Central memory CD8-positive, alpha-beta T cell (primary cell): ENCODE results near the gene BLVRB.
"Not testable (repeated sequence)": the region's sequence is repeated elsewhere in the genome, so short reads cannot be mapped to it uniquely, and the experiment has no call there.

Source experiments
- ATAC-seq: fragments of 150-1000 bp; cut with Tn5 transposase; replicated peaks from 2 replicates; pipeline ENCODE4 v1.10.0; 2022; ENCODE audit warnings: mild to moderate bottlenecking, moderate FRiP score, moderate number of reproducible peaks; ENCODE audit not compliant: poor library complexity, severe bottlenecking; ENCODE audit errors: extremely low read depth
- DNase-seq, 2 donors: peaks; one replicate each; pipeline ENCODE4 v3.0.0; 2021; ENCODE audit warnings: low spot score in 2 of 2
- H3K27ac Mint-ChIP-seq: one replicate; pipeline ENCODE4 v1.8.0; 2022; ENCODE audit warnings: low read depth, mild to moderate bottlenecking, moderate library complexity, mixed read lengths
- H3K27me3 Mint-ChIP-seq: one replicate; pipeline ENCODE4 v1.8.0; 2022; ENCODE audit warnings: mixed read lengths
- H3K36me3 Mint-ChIP-seq: one replicate; pipeline ENCODE4 v1.8.0; 2022; ENCODE audit warnings: mild to moderate bottlenecking, moderate library complexity, mixed read lengths; ENCODE audit not compliant: insufficient read depth
- H3K4me1 Mint-ChIP-seq: one replicate; pipeline ENCODE4 v1.8.0; 2022; ENCODE audit warnings: mixed read lengths
- H3K4me3 Mint-ChIP-seq: one replicate; pipeline ENCODE4 v1.8.0; 2022; ENCODE audit warnings: mild to moderate bottlenecking, moderate library complexity, mixed read lengths
- H3K9me3 Mint-ChIP-seq: one replicate; pipeline ENCODE4 v1.8.0; 2022; ENCODE audit warnings: mixed read lengths

BLVRB gene

DNA sequence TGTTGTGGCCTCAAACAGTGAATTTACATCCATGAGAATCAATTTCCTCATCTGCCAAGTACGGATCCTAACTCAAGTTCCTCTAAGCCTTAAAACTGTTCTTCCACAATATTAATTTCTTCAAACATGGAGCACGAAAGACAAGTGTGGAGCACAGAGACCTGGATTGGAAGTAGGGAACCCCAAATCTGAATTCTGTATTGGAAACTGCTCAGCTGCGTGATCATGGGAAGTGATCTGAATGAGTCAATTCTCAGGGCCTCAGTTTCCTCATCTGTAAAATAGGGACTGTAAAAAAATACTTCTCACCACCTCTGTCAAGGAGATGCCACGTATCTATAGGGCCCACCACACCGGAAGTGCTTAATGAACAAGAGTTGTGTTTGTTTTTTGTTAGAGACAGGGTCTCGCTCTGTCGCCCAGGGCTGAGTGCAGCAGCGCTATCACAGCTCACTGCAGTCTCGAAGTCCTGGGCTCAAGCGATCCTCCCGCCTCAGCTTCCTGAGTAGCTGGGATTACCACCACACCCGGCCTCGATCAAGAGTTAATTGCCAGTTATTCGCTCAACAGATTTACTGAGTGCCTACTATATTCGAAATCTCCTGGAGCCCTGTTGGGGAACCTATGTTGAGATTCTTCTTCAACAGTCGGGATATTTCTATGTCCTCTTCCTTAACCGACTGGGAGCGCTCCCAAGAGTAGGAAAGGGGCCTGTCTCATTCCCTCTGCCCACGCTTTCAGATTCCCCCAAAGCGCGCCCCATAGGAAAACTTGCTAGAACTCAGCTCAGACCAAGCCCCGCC, 23.0 kb downstream of the BLVRB start:
- Mint-ChIP-seq H3K36me3 (peaks cover 27% of the 10 kb centered on the region), H3K9me3 (no peaks in the 10 kb centered on the region), H3K27me3 (no peaks in the 10 kb centered on the region), H3K4me1 (peaks cover 33% of the 10 kb centered on the region), H3K4me3 (peak overlapping the region; percentile 99), H3K27ac (peak overlapping the region; percentile 98)
- no peak for DNase-seq
- no peak for ATAC-seq

DNA sequence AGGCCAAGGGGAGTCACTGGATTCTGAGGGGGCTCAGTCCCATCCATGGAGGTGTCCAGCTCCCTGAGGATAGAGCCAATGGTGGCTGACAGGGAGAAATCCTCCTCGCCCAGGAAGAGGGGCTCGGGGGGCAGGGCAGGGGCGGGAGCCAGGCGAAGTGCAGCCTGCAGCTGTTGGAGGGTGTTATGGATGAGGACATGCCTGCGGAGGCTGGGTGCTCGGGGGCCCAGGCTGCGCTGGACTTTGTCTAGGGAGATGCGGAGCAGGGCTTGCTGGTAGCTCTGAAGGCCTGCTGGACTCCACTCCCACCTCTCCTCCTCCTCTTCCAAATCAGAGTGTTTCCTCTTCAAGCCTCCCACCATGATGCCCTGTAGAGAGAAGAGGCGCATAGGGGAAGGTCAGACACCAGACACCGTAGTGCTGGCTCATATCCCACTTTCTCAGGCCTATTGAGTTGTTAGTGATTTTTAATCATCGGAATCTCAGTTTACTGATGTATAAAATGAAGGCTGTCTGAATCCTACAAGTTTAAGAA, 23.8 kb downstream of the BLVRB start:
- H3K27me3 Mint-ChIP-seq = no peaks in the 10 kb centered on the region
- no peaks in the 10 kb centered on the region for H3K9me3 Mint-ChIP-seq
- ATAC-seq = no peak
- H3K4me1 Mint-ChIP-seq = peaks cover 33% of the 10 kb centered on the region
- H3K27ac Mint-ChIP-seq = no peak overlapping the region
- H3K4me3 Mint-ChIP-seq = peak overlapping the region; percentile 99
- no peak for DNase-seq
- H3K36me3 Mint-ChIP-seq = peaks cover 27% of the 10 kb centered on the region

DNA sequence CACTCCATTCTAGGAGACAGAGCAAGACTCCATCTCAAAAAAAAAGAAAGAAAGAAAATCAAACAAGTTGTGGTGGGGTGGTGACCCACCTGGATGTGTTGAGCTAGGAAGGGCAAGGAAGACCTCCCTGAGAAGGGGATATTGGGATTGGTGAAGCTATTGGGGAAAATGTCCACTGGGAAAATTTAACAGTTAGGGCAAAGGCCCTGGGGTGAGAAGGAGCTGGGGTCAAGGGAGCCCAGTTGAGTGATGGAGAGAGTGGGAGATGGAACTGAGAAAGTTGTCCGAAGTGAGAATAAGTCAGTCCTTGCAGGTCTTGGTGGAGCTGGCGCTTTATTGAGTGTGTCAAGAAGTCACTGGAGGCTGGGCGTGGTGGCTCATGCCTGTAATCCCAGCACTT, 27.3 kb downstream of the BLVRB start:
- peaks cover 15% of the 10 kb centered on the region for H3K36me3 Mint-ChIP-seq
- peaks cover 23% of the 10 kb centered on the region for H3K4me1 Mint-ChIP-seq
- no peak for ATAC-seq
- H3K27ac Mint-ChIP-seq = no peak overlapping the region
- H3K4me3 Mint-ChIP-seq = no peak overlapping the region
- H3K9me3 Mint-ChIP-seq = no peaks in the 10 kb centered on the region
- no peak for DNase-seq
- H3K27me3 Mint-ChIP-seq = peaks cover 5% of the 10 kb centered on the region

DNA sequence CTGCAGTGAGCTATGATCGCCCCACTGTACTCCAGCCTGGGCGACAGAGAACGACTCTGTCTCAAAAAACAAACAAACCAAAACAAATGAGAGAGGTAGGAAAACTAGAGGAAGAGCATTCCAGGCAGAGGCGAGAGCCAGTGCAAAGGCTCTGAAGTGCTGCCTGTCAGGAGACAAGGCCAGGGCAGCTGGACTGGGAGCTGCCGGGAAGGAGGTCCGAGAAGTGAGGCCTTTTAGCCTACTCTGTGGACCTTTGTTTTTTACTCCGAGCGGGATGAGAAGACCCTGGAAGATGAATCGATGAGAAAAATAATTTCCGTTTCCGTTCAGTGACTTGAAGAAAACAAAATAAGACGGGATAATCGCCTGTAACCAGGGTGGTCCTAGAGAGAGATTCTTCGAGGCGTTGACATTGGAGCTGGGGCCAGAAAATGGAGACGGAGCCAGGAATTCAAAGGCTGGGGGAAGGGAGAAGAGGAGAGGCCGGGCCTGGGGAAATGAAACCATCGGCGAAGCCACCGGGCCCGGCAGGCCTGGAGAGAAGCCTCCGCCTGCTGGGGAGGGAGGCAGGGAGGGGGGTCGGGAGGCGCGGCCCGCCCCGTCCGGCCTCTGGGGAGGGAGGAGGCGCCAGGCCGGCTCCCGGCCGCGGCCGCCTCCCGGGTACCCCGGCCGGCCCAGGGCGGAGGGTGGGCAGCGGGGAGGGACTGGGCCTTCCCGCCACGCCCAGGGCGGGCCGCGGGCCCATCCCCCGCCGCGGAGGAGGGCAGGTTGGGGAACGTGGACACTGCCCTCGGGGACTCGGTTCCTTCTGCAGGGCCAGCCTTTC, 31.9 kb downstream of the BLVRB start:
- Mint-ChIP-seq H3K36me3 (peaks cover 4% of the 10 kb centered on the region), H3K4me1 (peaks cover 14% of the 10 kb centered on the region), H3K9me3 (no peaks in the 10 kb centered on the region), H3K4me3 (peak overlapping the region; percentile 91), H3K27me3 (peaks cover 9% of the 10 kb centered on the region), H3K27ac (peak overlapping the region; percentile 96)
- peak in 1 of 2 donors; percentile 14 for DNase-seq
- ATAC-seq = peak; percentile 73

DNA sequence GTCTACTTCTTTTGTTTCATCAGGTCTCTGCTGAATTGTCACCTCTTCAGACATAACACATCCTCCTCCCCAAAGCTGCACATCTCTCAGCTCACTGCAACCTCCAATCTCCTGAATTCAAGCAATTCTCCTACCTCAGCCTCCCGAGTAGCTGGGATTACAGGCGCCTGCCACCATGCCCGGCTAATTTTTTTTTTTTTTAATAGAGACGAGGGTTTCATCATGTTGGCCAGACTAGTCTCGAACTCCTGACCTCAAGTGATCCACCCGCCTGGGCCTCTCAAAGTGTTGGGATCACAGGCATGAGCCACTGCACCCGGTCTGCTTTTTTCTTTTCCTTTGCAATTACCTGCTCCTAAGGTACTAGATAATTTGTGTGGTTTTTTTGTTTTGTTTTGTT, 32.8 kb downstream of the BLVRB start:
- peak overlapping the region; percentile 96 for H3K27ac Mint-ChIP-seq
- not testable (repeated sequence) for ATAC-seq, H3K36me3 Mint-ChIP-seq

DNA sequence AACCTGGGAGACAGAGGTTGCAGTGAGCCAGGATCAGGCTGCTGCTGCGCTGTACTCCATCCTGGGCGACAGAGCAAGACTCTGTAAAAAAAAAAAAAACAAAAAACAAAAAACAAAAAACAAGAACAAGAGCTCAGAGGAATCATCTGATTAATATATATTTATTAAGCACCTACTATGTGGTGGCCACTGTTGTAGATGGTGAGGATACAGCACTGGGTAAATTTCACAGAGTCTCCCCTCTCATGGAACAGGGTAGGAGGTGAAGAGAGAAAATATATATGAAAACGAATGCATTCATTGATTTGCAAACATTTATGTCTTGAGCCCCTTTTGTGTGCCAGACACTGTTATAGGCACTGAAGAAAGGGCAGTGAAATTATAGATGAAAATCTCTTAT, 33.8 kb downstream of the BLVRB start:
- no peak overlapping the region for H3K27ac Mint-ChIP-seq
- no peaks in the 10 kb centered on the region for H3K9me3 Mint-ChIP-seq
- DNase-seq = no peak
- H3K4me3 Mint-ChIP-seq = peak overlapping the region; percentile 23
- H3K27me3 Mint-ChIP-seq = peaks cover 9% of the 10 kb centered on the region
- no peak for ATAC-seq
- peaks cover 9% of the 10 kb centered on the region for H3K4me1 Mint-ChIP-seq
- peaks cover 4% of the 10 kb centered on the region for H3K36me3 Mint-ChIP-seq

More for the DNA sequence above, 32.8 kb downstream of the BLVRB start:
- DNase-seq, H3K4me1 Mint-ChIP-seq, H3K27me3 Mint-ChIP-seq, H3K9me3 Mint-ChIP-seq: not testable (repeated sequence)
- peak overlapping the region; percentile 91 for H3K4me3 Mint-ChIP-seq

DNA sequence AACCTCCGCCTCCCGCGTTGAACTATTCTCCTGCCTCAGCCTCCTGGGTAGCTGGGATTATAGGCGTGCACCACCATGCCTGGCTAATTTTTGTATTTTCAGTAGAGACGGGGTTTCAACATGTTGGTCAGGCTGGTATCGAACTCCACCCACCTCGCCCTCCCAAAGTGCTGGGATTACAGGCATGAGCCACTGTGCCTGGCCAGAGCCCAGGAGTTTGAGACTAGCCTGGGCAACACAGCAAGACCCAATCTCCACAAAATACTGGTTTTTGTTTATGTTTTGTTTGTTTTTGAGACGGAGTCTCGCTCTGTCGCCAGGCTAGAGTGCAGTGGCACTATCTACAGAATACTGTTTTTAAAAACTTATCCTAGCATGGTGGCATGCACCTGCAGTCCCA, 35.3 kb downstream of the BLVRB start:
- H3K36me3 Mint-ChIP-seq, H3K4me3 Mint-ChIP-seq, DNase-seq, H3K9me3 Mint-ChIP-seq, H3K4me1 Mint-ChIP-seq, H3K27me3 Mint-ChIP-seq, H3K27ac Mint-ChIP-seq, ATAC-seq: not testable (repeated sequence)

DNA sequence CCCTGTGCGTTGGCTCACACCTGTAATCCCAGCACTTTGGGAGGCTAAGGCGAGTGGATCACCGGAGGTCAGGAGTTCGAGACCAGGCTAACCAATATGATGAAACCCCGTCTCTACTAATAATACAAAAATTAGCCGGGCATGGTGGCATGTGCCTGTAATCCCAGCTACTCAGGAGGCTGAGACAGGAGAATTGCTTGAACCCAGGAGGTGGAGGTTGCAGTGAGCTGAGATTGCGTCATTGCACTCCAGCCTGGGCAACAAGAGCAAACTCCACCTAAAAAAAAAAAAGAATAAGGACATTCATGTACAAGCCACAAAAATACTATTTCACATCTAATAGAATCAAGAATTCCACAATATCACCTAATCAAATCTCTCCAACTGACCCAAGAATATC, 37.3 kb downstream of the BLVRB start:
- DNase-seq, H3K27me3 Mint-ChIP-seq, H3K27ac Mint-ChIP-seq, H3K4me3 Mint-ChIP-seq, H3K9me3 Mint-ChIP-seq, ATAC-seq: not testable (repeated sequence)
- H3K4me1 Mint-ChIP-seq = peaks cover 13% of the 10 kb centered on the region
- peaks cover 12% of the 10 kb centered on the region for H3K36me3 Mint-ChIP-seq

DNA sequence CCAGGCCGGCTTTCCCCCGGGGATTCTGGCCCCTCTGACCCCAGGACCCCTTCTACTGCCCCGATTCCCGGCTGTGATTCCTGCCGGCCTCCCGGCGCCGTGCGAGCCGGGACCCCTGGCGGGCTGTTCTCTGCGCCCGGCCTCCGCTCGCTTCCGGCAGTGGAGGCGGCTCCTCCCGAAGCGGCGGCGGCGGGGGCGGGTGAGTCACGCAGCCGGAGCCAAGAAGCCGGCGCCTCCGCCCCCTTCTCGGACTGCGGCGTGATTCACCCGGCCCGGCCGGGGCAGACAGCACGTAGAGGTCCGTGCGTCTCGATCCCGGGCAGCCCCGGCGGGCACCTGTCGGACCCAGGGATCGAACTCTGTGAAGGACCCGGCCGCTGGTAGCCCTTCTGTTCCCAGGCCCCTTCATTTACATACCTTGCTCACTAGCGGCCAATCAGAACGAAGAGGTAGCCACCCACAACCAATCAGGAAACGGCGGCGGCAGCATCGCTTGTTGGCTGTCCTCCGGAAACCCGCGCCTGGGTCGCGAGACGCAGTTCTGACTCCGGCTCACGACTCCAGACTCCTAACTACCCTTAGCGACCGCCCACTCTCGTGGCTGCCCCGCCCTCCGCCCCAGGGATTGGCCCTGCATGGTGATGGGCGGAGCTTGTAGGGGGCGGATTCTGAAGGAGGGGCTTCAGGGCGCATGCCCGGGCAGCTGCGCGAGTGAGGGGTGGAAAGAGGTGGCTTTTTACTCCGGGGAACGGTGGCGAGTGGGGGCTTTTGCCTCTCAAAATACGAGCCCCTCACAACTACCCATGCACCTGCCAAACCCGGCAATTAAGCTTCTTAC, 39.9 kb downstream of the BLVRB start, which contains the start of gene SERTAD1:
SERTAD1 (minus strand) TSS at position 543 of the 838 bp plus-strand sequence. CDS start 2,446 bp downstream, outside the sequence.
- DNase-seq (peak; percentile 99 to 100), ATAC-seq (peak; percentile 95)
- Mint-ChIP-seq H3K27ac (peak within 1 kb of the TSS; percentile 99), H3K9me3 (no peaks in the 10 kb centered on the region), H3K4me1 (peaks cover 11% of the 10 kb centered on the region), H3K4me3 (peak within 1 kb of the TSS; percentile 95), H3K36me3 (peaks cover 14% of the 10 kb centered on the region), H3K27me3 (no peaks in the 10 kb centered on the region)

DNA sequence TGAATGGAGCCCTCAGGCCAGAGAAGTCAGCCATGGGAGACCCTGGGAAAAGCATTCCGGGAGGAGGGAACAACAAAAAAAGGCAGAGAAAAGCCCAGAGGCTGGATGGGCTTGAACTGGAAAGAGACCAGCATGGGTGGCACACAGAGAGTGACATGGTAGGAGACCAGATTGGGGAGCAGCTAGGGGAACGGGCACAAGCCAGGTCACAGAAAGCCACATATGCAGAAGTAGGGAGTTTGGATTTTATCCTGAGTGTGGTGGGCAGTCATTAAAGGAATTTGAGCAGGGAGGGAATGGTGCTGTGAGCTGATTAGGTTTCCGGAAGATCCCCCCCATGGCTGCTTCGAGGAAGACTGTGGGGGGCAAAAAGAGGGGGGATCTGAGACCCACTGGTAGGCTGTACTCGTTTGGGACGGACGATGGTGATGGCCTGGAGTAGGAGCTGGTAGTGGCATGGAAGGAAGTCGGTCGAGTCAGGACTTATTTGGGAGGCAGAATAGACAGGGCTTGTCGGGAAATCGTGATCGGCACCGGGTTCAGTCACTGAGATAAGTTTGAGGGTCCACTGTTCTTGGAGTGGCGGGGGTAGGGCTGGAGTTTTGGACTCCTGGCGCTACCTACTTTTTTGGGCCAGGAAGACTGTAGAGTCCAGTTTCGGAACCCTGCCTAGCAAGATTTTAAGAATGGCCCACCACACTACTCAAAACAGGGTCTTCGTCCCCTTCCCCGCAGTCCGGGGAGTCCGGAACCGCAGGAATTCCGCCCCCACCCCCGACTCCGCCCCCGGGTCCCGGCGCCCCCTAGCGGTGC, 40.7 kb downstream of the BLVRB start:
- no peaks in the 10 kb centered on the region for H3K27me3 Mint-ChIP-seq
- peak overlapping the region; percentile 95 for H3K4me3 Mint-ChIP-seq
- no peak for DNase-seq

DNA sequence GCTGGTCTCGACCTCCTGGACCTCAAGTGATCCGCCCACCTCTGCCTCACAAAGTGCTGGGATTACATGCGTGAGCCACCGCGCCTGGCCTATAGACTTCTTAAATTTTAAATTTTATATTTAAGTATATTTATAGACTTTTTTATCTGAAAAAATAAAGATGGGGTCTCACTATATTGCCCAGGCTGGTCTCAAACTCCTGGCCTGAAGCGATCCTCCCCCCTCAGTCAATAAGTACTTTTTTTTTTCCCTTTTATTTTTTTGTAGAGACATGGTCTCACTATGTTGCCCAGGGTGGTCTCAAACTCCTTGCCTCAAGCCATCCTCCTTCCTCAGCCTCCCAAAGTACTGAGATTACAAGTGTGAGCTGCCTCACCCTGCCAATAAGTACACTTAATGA, 41.6 kb downstream of the BLVRB start:
- Mint-ChIP-seq H3K27ac (peak overlapping the region; percentile 99), H3K9me3 (no peaks in the 10 kb centered on the region), H3K4me3 (peak overlapping the region; percentile 95), H3K27me3 (no peaks in the 10 kb centered on the region), H3K36me3 (peaks cover 19% of the 10 kb centered on the region), H3K4me1 (peaks cover 14% of the 10 kb centered on the region)
- no peak for ATAC-seq
- DNase-seq = no peak

More for the DNA sequence above, 40.7 kb downstream of the BLVRB start:
- no peak for ATAC-seq
- Mint-ChIP-seq H3K9me3 (no peaks in the 10 kb centered on the region), H3K4me1 (peaks cover 14% of the 10 kb centered on the region), H3K27ac (peak overlapping the region; percentile 99), H3K36me3 (peaks cover 17% of the 10 kb centered on the region)
